ENCODE data around the gene ITPKB.

- TF ChIP-seq CTCF (IDR thresholded peaks at IDR 0.05): no peak
- TF ChIP-seq POLR2A (IDR thresholded peaks at IDR 0.05): peak in 1 of 2 donors; percentile 31
Measured at GRCh38 chr1:226736001-226736907, 2.8 kb downstream of the ITPKB start.

All from heart left ventricle (tissue), 13 donors.